Fibroblast of skin of right quadriceps (primary cell): ENCODE data around the gene PLCH1.
A peak's percentile ranks its signal among the peaks of the same experiment; 100 is the strongest.

Source experiments
- DNase-seq: peaks from one replicate; pipeline ENCODE4 v3.0.0-alpha.2; 2013

The PLCH1 gene

GRCh38 chr3:155519078-155519477 is 225.8 kb downstream of the PLCH1 start:
- no peak for DNase-seq

GRCh38 chr3:155517903-155518302 is 227.0 kb downstream of the PLCH1 start:
- no peak for DNase-seq

GRCh38 chr3:155516439-155516838 is 228.4 kb downstream of the PLCH1 start:
- no peak for DNase-seq

DNA sequence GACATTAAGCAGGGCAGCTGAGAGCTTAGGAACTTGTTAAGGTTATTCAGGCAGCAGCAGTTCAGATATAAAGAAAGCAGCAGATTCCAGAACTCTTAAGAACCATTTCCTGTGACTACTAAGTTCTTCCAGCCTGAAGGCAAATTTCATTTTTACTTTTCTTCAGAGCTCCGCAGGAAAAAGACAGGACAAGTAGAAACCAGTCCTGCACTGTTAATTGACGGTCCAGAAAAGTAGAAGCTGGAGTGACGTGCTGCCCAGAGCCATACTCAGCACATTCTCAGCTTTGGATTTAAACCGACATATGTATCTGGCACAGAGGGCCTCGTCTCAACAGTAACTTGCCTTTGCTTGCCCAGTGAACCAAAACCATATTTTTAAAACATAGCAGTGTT is 232.0 kb downstream of the PLCH1 start:
- no peak for DNase-seq

GRCh38 chr3:155512175-155512866 is 232.6 kb downstream of the PLCH1 start:
- DNase-seq, result no peak

GRCh38 chr3:155504682-155505081 is 240.2 kb downstream of the PLCH1 start:
- no peak for DNase-seq

DNA sequence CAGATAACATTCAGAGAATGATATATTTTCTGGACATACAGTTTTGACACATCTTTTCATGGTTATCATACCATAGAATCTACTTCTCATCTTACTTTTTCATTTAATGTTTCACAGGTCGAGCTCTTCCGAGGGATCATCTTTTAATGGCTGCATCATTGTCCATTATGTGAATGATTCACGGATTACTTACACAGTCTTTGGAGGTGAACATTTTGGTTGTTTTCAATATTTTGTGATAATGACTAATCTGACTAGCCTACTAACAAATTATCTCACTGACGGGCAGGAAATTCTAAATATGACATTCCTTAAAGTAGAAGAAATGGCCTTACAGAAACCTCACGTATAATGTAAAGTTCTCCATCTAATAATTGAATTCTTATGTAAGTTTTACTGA is 242.2 kb downstream of the PLCH1 start:
- no peak for DNase-seq

DNA sequence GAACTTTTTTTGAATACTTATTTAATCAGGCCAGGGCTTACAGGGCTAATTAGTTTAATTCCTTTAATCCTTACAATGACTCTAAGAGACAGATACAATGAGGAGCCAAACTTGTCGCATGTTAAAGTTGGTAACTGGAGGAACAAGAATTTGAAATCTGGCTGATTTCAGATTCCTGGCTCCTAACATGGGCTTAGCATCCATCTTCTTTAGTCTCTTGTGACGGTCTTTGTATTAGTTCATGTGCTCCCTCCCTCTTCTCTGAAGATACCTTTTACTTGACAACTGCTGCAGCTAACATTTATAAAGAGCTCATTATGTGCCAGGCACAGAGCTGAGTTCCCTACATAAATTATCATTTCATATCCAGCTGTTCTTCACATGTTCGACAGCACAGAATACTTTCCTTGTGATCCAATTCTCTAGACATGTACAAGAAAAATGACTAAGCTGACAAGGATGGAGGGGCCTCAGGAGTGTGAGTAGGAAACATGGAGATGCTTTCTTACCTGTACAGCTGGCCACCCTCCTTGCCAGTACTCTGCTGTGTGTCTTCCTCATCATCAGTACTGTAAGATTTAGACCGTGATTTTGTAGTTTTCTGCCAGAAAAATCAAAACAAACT is 244.6 kb downstream of the PLCH1 start:
- DNase-seq, result peak; percentile 15

- peak; percentile 86 for DNase-seq
Observed at GRCh38 chr3:155497930-155498647, 246.8 kb downstream of the PLCH1 start.

- peak; percentile 4 for DNase-seq
Observed at GRCh38 chr3:155496206-155496605, 248.7 kb downstream of the PLCH1 start.

GRCh38 chr3:155495387-155495786 is 249.5 kb downstream of the PLCH1 start:
- DNase-seq, result peak; percentile 15

- no peak for DNase-seq
Observed at GRCh38 chr3:155494332-155494731, 250.5 kb downstream of the PLCH1 start.

- no peak for DNase-seq
Observed at GRCh38 chr3:155492841-155493240, 252.0 kb downstream of the PLCH1 start.

DNA sequence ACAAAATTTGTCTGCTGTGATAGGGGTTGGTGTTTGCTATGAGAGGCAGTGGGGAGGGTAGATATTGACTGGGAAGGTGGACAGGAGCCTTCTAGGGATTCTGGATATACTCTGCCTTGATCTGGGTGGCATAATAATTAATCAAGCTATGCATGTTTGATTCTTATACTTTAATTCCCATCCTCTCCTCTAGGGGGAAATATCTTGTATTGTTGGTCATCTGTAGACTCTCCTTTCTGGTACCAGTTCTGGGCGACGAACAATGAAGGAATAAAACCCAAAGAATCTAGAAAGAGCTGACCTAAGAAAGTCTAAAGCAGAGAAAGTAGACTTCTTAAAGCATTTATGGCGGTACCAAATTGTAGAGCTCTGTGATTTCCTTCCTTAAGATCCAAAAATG is 253.2 kb downstream of the PLCH1 start:
- no peak for DNase-seq

GRCh38 chr3:155488671-155489070 is 256.2 kb downstream of the PLCH1 start:
- DNase-seq, result no peak

GRCh38 chr3:155485897-155486296 is 259.0 kb downstream of the PLCH1 start:
- no peak for DNase-seq

DNA sequence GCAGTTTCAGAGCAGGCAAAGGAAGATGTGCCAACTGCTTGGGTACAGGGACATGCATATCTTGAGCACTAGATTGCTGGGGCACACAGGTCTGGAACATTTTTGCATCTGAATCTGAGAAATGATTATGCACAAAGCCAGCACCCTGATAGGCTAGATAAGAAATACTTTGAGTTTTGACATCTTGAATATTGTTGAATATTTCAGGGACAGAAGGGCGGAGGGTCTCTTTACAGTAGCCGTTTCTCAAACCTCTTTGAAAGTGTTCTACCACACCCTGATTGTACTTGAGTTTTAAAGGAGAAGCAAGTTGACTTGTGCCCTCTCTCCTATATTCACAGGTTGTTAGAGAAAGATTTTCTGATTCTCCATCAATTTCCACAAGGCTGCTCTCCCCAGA is 263.3 kb downstream of the PLCH1 start:
- no peak for DNase-seq

DNA sequence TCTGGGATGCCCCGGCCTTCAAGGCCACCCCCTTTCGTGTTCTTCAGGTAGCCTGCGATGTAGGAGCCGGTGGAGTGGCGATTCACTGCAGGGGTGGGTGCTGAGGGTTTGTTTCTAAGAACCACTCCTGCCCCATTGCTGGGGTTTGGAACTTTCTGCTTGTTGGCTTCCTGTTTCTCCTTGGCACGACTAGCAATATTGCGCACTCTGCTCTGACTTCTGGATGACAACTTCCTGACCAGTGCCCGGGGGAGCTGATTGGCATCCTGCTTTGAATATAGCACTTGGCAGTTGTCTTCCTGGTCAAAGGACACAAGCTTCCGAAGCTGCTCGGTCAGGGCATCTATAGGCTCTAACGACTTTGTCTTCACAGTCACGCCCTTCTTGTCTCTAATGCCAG is 263.8 kb downstream of the PLCH1 start:
- DNase-seq, result no peak

- no peak for DNase-seq
Observed at GRCh38 chr3:155465664-155466063, 279.2 kb downstream of the PLCH1 start.

DNA sequence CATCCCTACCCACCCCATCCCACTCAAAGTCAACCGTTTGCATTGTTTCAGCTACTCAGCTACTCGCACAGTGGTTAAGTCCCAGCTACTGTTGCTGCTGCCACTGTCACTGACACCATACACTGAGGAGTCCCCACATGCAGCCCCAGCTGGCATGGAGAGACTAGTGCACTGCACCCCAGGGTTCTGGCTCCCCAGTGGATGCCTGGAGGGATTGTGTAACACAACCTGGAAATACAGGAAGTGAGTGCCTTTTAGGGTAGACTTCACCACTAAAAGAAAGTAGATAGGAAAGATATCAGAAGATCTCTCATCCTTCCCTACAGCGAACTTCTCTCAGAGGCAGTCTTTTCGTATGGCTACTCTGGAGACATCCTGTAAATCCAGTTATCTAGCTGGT is 282.2 kb downstream of the PLCH1 start:
- no peak for DNase-seq

DNA sequence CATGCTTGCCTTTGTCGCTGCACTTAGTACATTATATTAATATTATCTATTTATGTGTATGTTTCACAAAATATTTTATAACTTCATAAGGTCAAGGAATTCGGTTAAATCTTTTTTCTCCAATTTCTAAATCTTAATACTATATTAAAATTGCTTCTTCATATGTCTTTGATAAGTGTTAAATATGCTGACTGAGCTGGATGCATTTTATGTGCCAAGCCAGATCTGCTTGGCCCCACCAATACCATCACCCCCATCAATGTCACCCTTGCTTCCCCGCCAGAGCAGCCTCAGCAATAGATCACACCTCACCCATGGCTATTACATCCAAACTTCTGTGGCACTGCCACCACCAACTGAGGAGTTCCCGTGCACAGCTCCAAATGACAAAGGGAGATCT is 287.3 kb downstream of the PLCH1 start:
- DNase-seq, result no peak

DNA sequence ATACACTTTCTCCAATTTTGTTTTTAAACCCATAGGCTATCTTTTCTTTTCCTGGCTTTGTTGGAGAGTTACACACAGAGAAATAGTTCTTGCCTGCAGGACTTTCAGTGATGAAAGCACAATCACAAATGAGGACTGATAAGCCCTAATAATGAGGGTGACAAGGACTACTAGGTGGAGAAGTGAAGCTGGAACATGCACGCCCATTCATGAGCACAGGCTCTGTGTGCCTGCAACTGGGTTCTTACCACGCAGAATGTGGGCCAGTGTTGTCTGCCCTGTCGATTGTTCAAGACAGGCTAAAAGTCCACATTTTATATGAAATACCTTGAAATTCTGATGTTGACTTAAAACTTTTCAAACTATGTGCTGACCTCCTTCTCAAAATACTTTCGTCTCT is 289.1 kb downstream of the PLCH1 start:
- no peak for DNase-seq

DNA sequence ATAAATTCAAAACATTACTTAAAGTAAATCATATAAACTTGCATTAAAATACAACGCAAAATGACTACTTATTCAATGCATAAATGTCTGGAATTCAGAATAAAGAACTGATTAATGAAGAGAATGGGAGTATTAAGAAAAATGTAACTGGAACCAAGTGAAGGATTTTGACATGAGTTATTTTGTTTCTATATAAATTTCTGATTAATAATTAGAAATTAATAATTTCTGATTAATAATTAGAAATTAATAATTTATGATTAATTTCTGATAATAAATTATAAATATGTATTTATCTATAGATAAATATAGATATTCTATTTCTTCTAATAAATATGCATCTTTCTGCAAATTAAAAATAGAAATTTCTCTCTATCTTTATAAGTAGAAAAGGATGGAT is 291.4 kb downstream of the PLCH1 start:
- no peak for DNase-seq

DNA sequence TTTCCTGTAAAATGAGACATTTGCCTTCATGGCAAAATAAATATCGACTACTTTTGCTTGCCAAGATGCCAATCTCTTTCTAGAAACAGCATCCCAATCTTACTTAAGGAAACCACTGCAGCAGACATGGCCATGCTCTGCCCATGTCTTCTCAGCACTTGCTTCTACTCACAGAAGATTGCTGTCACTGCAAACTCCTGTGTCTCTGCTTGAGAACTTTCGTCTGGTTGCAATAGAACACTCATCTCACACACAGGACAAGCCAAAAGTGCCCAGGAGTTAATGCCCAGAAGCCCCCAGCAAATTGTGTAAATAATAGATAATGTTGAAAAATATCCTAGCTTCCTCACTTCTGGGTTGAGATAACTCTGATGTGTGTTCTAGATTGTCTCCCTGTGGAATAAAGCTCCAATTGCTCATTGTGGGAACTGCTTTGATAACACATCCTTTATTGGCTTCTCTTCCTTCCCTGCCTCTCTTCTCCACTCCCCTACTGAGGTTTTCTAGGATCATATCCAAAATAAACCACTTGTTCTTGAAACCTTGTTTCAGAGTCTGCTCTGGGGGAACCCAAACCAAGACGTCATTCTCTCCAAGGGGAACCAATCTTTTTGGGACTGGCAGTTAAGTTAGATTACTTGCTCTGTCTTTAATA is 295.1 kb downstream of the PLCH1 start:
- DNase-seq, result no peak
